HL-60 (cell line): ENCODE data around the gene PRDM2.

ENCODE experiments used
- GABPA ChIP-seq: IDR thresholded peaks from 2 replicates; pipeline ENCODE4 v1.6.1; 2012; ENCODE audit warnings: low read depth
- POLR2AphosphoS5 ChIP-seq: IDR thresholded peaks from 2 replicates; pipeline ENCODE4 v1.6.1; 2012; ENCODE audit warnings: low read depth
- REST ChIP-seq: IDR thresholded peaks from 2 replicates; pipeline ENCODE4 v1.6.1; 2012; ENCODE audit warnings: low read depth; ENCODE audit not compliant: insufficient replicate concordance
- SPI1 ChIP-seq: IDR thresholded peaks from 2 replicates; pipeline ENCODE4 v1.6.1; 2012; ENCODE audit warnings: low read depth, mild to moderate bottlenecking, borderline replicate concordance
- TF ChIP-seq, protein P1 (sequence below): IDR thresholded peaks from one replicate; pipeline ENCODE4 v1.5.1; 2011; ENCODE audit warnings: low read length, control low read depth, inconsistent platforms; ENCODE audit not compliant: insufficient read depth

GRCh38 chr1:13722808-13723360 lies 22.9 kb downstream of the PRDM2 start:
- no peak for TF ChIP-seq POLR2AphosphoS5
- TF ChIP-seq, protein P1, sequence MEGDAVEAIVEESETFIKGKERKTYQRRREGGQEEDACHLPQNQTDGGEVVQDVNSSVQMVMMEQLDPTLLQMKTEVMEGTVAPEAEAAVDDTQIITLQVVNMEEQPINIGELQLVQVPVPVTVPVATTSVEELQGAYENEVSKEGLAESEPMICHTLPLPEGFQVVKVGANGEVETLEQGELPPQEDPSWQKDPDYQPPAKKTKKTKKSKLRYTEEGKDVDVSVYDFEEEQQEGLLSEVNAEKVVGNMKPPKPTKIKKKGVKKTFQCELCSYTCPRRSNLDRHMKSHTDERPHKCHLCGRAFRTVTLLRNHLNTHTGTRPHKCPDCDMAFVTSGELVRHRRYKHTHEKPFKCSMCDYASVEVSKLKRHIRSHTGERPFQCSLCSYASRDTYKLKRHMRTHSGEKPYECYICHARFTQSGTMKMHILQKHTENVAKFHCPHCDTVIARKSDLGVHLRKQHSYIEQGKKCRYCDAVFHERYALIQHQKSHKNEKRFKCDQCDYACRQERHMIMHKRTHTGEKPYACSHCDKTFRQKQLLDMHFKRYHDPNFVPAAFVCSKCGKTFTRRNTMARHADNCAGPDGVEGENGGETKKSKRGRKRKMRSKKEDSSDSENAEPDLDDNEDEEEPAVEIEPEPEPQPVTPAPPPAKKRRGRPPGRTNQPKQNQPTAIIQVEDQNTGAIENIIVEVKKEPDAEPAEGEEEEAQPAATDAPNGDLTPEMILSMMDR, result no peak
- no peak for TF ChIP-seq GABPA
- TF ChIP-seq REST, result no peak
- TF ChIP-seq SPI1, result no peak
